WTC11 (cell line): ENCODE data around the gene LRFN2. TPM values are rescaled to one million over a fixed set of nuclear protein-coding genes. Genes with fewer than 3 reads are reported as not detected.

Experiments
- ATAC-seq: fragments of 200-7000 bp; cut with Tn5 transposase; 2 replicates; pipeline ENCODE4 v1.10.0; 2021; ENCODE audit warnings: mild to moderate bottlenecking, moderate library complexity
- CTCF ChIA-PET: fragments of 300-600 bp; sonication (Branson Sonifier 250); formaldehyde crosslinking; loops from one replicate; lab custom pipeline; 2021; ENCODE audit warnings: antibody characterized with exemption; lab: Charles Lee
- POLR2A ChIA-PET: fragments of 350-600 bp; sonication (Branson Sonifier 250); formaldehyde crosslinking; loops from one replicate; lab custom pipeline; 2021; ENCODE audit warnings: antibody characterized with exemption; lab: Charles Lee
- DNase-seq: peaks from one replicate; pipeline ENCODE4 v3.0.0; 2021; ENCODE audit warnings: low spot score
- H3K27ac Mint-ChIP-seq: 2 replicates; pipeline ENCODE4 v1.8.0; 2021; ENCODE audit warnings: mixed read lengths
- H3K27me3 Mint-ChIP-seq: 2 replicates; pipeline ENCODE4 v1.8.0; 2021; ENCODE audit warnings: low read depth, mild to moderate bottlenecking, moderate library complexity, mixed read lengths
- H3K36me3 Mint-ChIP-seq: 2 replicates; pipeline ENCODE4 v1.8.0; 2021; ENCODE audit warnings: mixed read lengths
- H3K4me1 Mint-ChIP-seq: 2 replicates; pipeline ENCODE4 v1.8.0; 2022; ENCODE audit warnings: mixed read lengths
- H3K4me3 Mint-ChIP-seq: 2 replicates; pipeline ENCODE4 v1.8.0; 2021; ENCODE audit warnings: mild to moderate bottlenecking, moderate library complexity, mixed read lengths
- H3K9me3 Mint-ChIP-seq: 2 replicates; pipeline ENCODE4 v1.8.0; 2021; ENCODE audit warnings: mixed read lengths
- CREM ChIP-seq: sonication (generic); formaldehyde crosslinking; IDR thresholded peaks from 2 replicates; pipeline ENCODE4 v1.8.1; 2022; ENCODE audit warnings: mild to moderate bottlenecking, missing genetic modification reagents, moderate library complexity
- E2F4 ChIP-seq: sonication (generic); formaldehyde crosslinking; IDR thresholded peaks from 2 replicates; pipeline ENCODE4 v1.8.1; 2022; ENCODE audit warnings: low read depth, mild to moderate bottlenecking, moderate library complexity, missing genetic modification reagents, borderline replicate concordance
- ELF4 ChIP-seq: sonication (generic); formaldehyde crosslinking; IDR thresholded peaks from 2 replicates; pipeline ENCODE4 v1.8.1; 2022; ENCODE audit warnings: low read depth, mild to moderate bottlenecking, moderate library complexity, missing genetic modification reagents
- FOXK1 ChIP-seq: sonication (generic); formaldehyde crosslinking; IDR thresholded peaks from 2 replicates; pipeline ENCODE4 v1.8.0; 2022; ENCODE audit warnings: mild to moderate bottlenecking, moderate library complexity, missing genetic modification reagents
- FOXP1 ChIP-seq: sonication (generic); formaldehyde crosslinking; IDR thresholded peaks from 2 replicates; pipeline ENCODE4 v1.8.0; 2022; ENCODE audit warnings: missing genetic modification reagents, mild to moderate bottlenecking, moderate library complexity, borderline replicate concordance
- GTF2I ChIP-seq: fragments of 250-450 bp; sonication (Bioruptor Pico); conservative IDR thresholded peaks from 2 replicates; pipeline ENCODE4 v1.4.0; 2021; ENCODE audit warnings: mild to moderate bottlenecking
- JUN ChIP-seq: sonication (generic); formaldehyde crosslinking; IDR thresholded peaks from 2 replicates; pipeline ENCODE4 v1.8.0; 2023; ENCODE audit warnings: mild to moderate bottlenecking, missing genetic modification reagents
- NFYB ChIP-seq: sonication (generic); formaldehyde crosslinking; conservative IDR thresholded peaks from 2 replicates; pipeline ENCODE4 v1.8.0; 2022; ENCODE audit warnings: low read depth, missing genetic modification reagents
- OVOL2 ChIP-seq: fragments of 250-450 bp; sonication (Bioruptor Pico); IDR thresholded peaks from 2 replicates; pipeline ENCODE4 v1.9.0; 2021; ENCODE audit warnings: mild to moderate bottlenecking, borderline replicate concordance
- RORB ChIP-seq: fragments of 250-450 bp; sonication (Bioruptor Pico); IDR thresholded peaks from 2 replicates; pipeline ENCODE4 v1.9.0; 2021; ENCODE audit warnings: mild to moderate bottlenecking
- SOX15 ChIP-seq: fragments of 250-450 bp; sonication (Bioruptor Pico); IDR thresholded peaks from 2 replicates; pipeline ENCODE4 v1.9.0; 2021; ENCODE audit warnings: mild to moderate bottlenecking
- STAT6 ChIP-seq: sonication (generic); formaldehyde crosslinking; conservative IDR thresholded peaks from 2 replicates; pipeline ENCODE4 v1.8.1; 2023; ENCODE audit warnings: mild to moderate bottlenecking, low read depth, missing genetic modification reagents, moderate library complexity
- TP53 ChIP-seq: sonication (generic); formaldehyde crosslinking; IDR thresholded peaks from 2 replicates; pipeline ENCODE4 v1.8.1; 2023; ENCODE audit warnings: mild to moderate bottlenecking, missing genetic modification reagents
- USF1 ChIP-seq: sonication (generic); formaldehyde crosslinking; IDR thresholded peaks from 2 replicates; pipeline ENCODE4 v1.8.0; 2022; ENCODE audit warnings: mild to moderate bottlenecking, missing genetic modification reagents
- ZBTB21 ChIP-seq: sonication (generic); formaldehyde crosslinking; IDR thresholded peaks from 2 replicates; pipeline ENCODE4 v1.8.1; 2023; ENCODE audit warnings: mild to moderate bottlenecking, missing genetic modification reagents, borderline replicate concordance
- ZMAT4 ChIP-seq: fragments of 250-450 bp; sonication (Bioruptor Pico); IDR thresholded peaks from 2 replicates; pipeline ENCODE4 v1.9.0; 2021; ENCODE audit warnings: mild to moderate bottlenecking
- ZNF396 ChIP-seq: fragments of 250-450 bp; sonication (Bioruptor Pico); IDR thresholded peaks from 2 replicates; pipeline ENCODE4 v1.8.0; 2021; ENCODE audit warnings: mild to moderate bottlenecking, moderate library complexity, borderline replicate concordance
- ZNF671 ChIP-seq: fragments of 250-450 bp; sonication (Bioruptor Pico); IDR thresholded peaks from 2 replicates; pipeline ENCODE4 v1.8.0; 2021; ENCODE audit warnings: mild to moderate bottlenecking
- total RNA-seq: library from RNA; stranded (reverse); gene quantifications from 3 replicates; pipeline ENCODE4 v1.2.3, GENCODE V29; 2021

Gene LRFN2
- total RNA-seq, 1 experiment from 2014 or later = 1.6 TPM

GRCh38 chr6:40526036-40526435 lies 61.1 kb downstream of the LRFN2 start:
- ChIA-PET POLR2A (interaction anchor here (0.6 kb wide), 1 partner anchor 126 kb away, joined by 7 read pairs; no protein-coding TSS in a partner anchor), CTCF (interaction anchor here (0.6 to 2.7 kb wide), 3 partner anchors 20 to 197 kb away, joined by 3 to 14 read pairs (median 9); partner anchors contain the start of gene LRFN2)
- TF ChIP-seq ZBTB21 (CRISPR knock-in tag) = no peak
- TF ChIP-seq ZNF396 (CRISPR knock-in tag) = no peak
- TF ChIP-seq USF1 (CRISPR knock-in tag) = no peak
- no peak for TF ChIP-seq ZNF671
- TF ChIP-seq FOXP1 (CRISPR knock-in tag) = no peak
- TF ChIP-seq OVOL2 (CRISPR knock-in tag) = no peak
- TF ChIP-seq CREM (CRISPR knock-in tag) = no peak
- TF ChIP-seq STAT6 = no peak
- TF ChIP-seq RORB (CRISPR knock-in tag) = no peak
- TF ChIP-seq E2F4 (CRISPR knock-in tag) = no peak
- TF ChIP-seq JUN (CRISPR knock-in tag) = no peak
- no peak for TF ChIP-seq TP53 (CRISPR knock-in tag)
- TF ChIP-seq NFYB (CRISPR knock-in tag) = no peak
- no peak for TF ChIP-seq SOX15 (CRISPR knock-in tag)
- no peak for TF ChIP-seq ZMAT4 (CRISPR knock-in tag)
- TF ChIP-seq ELF4 (CRISPR knock-in tag) = no peak
- H3K36me3 Mint-ChIP-seq = no peaks in the 10 kb centered on the region
- ATAC-seq = no peak
- no peak overlapping the region for H3K4me3 Mint-ChIP-seq
- H3K9me3 Mint-ChIP-seq = no peaks in the 10 kb centered on the region
- DNase-seq = no peak
- peak overlapping the region; percentile 90; the same call in 1 of the 2 replicates for H3K27ac Mint-ChIP-seq
- H3K4me1 Mint-ChIP-seq = peaks cover 61% of the 10 kb centered on the region
- H3K27me3 Mint-ChIP-seq = peaks cover 2% of the 10 kb centered on the region; the same call in 1 of the 2 replicates

GRCh38 chr6:40524797-40525585 lies 62.2 kb downstream of the LRFN2 start:
- H3K9me3 Mint-ChIP-seq = no peaks in the 10 kb centered on the region
- TF ChIP-seq FOXK1 (CRISPR knock-in tag) = no peak
- TF ChIP-seq GTF2I = peak; percentile 82; the same call in 1 of the 2 replicates
- peaks cover 60% of the 10 kb centered on the region for H3K4me1 Mint-ChIP-seq
- DNase-seq (no peak), ATAC-seq (no peak; the same call in 1 of the 2 replicates)
- no peaks in the 10 kb centered on the region for H3K36me3 Mint-ChIP-seq
- 0 out of 2 replicates have a peak overlapping the region, but pooled peaks have one; percentile 90 for H3K27ac Mint-ChIP-seq
- CTCF ChIA-PET = interaction anchor here (1.4 to 3.1 kb wide), 5 partner anchors 12 to 196 kb away, joined by 3 to 14 read pairs (median 9); partner anchors contain the start of gene LRFN2
- H3K27me3 Mint-ChIP-seq = no peaks in the 10 kb centered on the region
- POLR2A ChIA-PET = no interaction called here
- H3K4me3 Mint-ChIP-seq = peak overlapping the region; percentile 47; the same call in 1 of the 2 replicates
